ENCODE data around the gene VEGFA. TPM values are rescaled to one million over a fixed set of nuclear protein-coding genes. Genes with fewer than 3 reads are reported as not detected.

VEGFA gene
- total and polyA plus RNA-seq, 9 donors = 19.2 to 123 (median 44.7) TPM

DNA sequence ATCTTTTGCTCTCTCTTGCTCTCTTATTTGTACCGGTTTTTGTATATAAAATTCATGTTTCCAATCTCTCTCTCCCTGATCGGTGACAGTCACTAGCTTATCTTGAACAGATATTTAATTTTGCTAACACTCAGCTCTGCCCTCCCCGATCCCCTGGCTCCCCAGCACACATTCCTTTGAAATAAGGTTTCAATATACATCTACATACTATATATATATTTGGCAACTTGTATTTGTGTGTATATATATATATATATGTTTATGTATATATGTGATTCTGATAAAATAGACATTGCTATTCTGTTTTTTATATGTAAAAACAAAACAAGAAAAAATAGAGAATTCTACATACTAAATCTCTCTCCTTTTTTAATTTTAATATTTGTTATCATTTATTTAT is 15.9 kb downstream of the VEGFA start:
- no peak for DNase-seq
- intact Hi-C loops (cut with DNase I) = no loop called here
- Histone ChIP-seq H3K36me3 (no peaks in the 10 kb centered on the region), H3K27me3 (no peaks in the 10 kb centered on the region), H3K9me3 (no peaks in the 10 kb centered on the region), H3K4me1 (ENCODE audit: insufficient read depth) (no peaks in the 10 kb centered on the region), H3K4me3 (no peak overlapping the region), H3K27ac (no peak overlapping the region)
- TF ChIP-seq, protein P1, sequence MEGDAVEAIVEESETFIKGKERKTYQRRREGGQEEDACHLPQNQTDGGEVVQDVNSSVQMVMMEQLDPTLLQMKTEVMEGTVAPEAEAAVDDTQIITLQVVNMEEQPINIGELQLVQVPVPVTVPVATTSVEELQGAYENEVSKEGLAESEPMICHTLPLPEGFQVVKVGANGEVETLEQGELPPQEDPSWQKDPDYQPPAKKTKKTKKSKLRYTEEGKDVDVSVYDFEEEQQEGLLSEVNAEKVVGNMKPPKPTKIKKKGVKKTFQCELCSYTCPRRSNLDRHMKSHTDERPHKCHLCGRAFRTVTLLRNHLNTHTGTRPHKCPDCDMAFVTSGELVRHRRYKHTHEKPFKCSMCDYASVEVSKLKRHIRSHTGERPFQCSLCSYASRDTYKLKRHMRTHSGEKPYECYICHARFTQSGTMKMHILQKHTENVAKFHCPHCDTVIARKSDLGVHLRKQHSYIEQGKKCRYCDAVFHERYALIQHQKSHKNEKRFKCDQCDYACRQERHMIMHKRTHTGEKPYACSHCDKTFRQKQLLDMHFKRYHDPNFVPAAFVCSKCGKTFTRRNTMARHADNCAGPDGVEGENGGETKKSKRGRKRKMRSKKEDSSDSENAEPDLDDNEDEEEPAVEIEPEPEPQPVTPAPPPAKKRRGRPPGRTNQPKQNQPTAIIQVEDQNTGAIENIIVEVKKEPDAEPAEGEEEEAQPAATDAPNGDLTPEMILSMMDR (IDR thresholded peaks at IDR 0.05) = no peak
- TF ChIP-seq EP300 (IDR thresholded peaks at IDR 0.05) = no peak
- no peak for TF ChIP-seq POLR2A (IDR thresholded peaks at IDR 0.05)
- 75 to 91% (median 82%) methylated on average over 3 of the region's 3 CpGs for WGBS, 3 donors

DNA sequence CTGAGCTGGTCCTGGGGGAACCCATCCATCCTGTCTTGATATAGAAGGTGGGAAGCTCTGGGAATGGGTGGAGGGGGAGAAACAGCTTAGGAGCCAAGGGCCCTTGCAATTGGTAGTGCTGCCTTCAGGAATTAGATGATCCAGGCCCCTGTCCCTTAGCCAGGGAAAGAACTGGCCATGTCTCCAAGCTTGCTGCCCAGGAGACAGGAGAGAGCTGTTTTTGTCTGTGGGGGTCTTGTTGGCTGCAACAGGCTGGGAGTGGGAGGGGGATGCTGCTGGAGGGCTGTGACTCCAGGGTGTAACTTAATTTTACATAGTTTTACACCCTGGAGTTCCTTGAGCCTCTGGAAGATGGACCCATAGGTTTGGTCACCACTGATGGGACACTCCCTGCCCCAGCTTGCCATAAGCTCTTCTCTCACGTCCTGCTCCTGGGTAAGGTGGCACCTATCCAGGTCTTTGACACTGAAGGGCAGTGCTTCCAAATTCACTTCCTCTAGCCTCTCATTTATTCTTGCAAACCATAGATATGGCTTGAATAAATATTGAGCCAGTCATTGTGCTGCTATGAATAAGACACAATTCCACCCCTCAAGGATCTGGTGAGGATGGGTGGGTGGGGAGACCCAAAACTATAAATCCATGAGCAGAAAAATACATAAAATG is 16.8 kb downstream of the VEGFA start:
- no peaks in the 10 kb centered on the region for H3K9me3 ChIP-seq
- no peaks in the 10 kb centered on the region for H3K4me1 ChIP-seq (ENCODE audit: insufficient read depth)
- TF ChIP-seq, protein P1 (IDR thresholded peaks at IDR 0.05) = no peak
- TF ChIP-seq POLR2A (IDR thresholded peaks at IDR 0.05) (no peak), EP300 (IDR thresholded peaks at IDR 0.05) (no peak)
- H3K36me3 ChIP-seq = no peaks in the 10 kb centered on the region
- H3K27me3 ChIP-seq = no peaks in the 10 kb centered on the region
- H3K4me3 ChIP-seq = no peak overlapping the region
- intact Hi-C loops (cut with DNase I) = no loop called here
- DNase-seq = no peak
- WGBS, 3 donors = 38 to 67% (median 55%) methylated on average over 1 of the region's 1 CpG
- H3K27ac ChIP-seq = no peak overlapping the region

DNA sequence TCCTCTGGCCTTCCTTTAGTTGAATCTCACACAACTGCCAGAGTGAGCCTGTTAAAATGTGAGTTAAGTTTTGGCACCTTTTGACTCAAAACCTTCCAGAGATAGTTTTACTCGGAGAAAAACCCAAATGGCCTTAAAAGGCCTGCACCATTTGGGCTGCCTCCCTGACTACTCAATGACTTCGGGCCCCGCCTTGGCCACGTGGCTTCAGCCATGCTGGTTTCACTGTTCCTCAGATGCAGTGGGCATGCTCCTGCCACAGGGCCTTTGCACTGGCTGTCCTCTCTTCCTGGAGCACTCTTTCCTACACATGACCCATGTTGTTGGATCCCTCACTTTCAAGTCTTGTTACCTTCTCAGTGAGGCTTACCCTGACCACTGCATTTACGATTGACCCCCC is 18.3 kb downstream of the VEGFA start:
- Histone ChIP-seq H3K9me3 (no peaks in the 10 kb centered on the region), H3K36me3 (no peaks in the 10 kb centered on the region), H3K27me3 (no peaks in the 10 kb centered on the region), H3K4me3 (no peak overlapping the region), H3K27ac (no peak overlapping the region), H3K4me1 (ENCODE audit: insufficient read depth) (no peaks in the 10 kb centered on the region)
- intact Hi-C loops (cut with DNase I) = no loop called here
- 86 to 88% (median 86%) methylated on average over 5 of the region's 5 CpGs for WGBS, 3 donors
- TF ChIP-seq, protein P1 (IDR thresholded peaks at IDR 0.05) = no peak
- TF ChIP-seq EP300 (IDR thresholded peaks at IDR 0.05) = no peak
- no peak for DNase-seq

DNA sequence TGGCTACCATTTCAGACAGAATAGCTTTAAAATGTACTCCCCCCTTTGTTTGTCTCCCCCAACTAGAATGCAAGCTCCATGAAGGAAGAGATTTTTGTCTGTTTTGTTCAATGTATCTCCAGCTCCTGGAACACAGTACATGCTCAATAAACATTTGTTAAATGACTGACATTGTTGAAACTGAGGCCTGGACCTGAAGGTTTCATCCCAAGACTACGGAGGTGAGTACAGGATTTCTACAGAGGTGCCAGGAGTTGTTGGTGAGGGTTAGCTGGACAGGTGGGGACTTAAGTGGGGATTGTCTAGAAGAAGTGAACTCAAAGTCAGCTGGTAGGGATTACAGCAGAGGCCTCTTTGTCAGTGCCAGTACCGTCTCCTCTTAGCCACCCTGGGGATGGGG is 19.4 kb downstream of the VEGFA start:
- Histone ChIP-seq H3K9me3 (no peaks in the 10 kb centered on the region), H3K4me1 (ENCODE audit: insufficient read depth) (no peaks in the 10 kb centered on the region), H3K27ac (no peak overlapping the region), H3K36me3 (no peaks in the 10 kb centered on the region), H3K4me3 (no peak overlapping the region), H3K27me3 (no peaks in the 10 kb centered on the region)
- WGBS, 3 donors = 85 to 94% (median 91%) methylated on average over 2 of the region's 2 CpGs
- TF ChIP-seq, protein P1 (IDR thresholded peaks at IDR 0.05) = no peak
- no peak for TF ChIP-seq POLR2A (IDR thresholded peaks at IDR 0.05)
- TF ChIP-seq EP300 (IDR thresholded peaks at IDR 0.05) = no peak
- intact Hi-C loops (cut with DNase I) = no loop called here
- no peak for DNase-seq
